ENCODE results near the gene TMEM181. TPM values are rescaled to one million over a fixed set of nuclear protein-coding genes. Genes with fewer than 3 reads are reported as not detected.

TMEM181 gene
- polyA plus RNA-seq, 2 of the 4 experiments (the other 2 are of a cell fraction): 11.6 to 21.1 TPM

DNA sequence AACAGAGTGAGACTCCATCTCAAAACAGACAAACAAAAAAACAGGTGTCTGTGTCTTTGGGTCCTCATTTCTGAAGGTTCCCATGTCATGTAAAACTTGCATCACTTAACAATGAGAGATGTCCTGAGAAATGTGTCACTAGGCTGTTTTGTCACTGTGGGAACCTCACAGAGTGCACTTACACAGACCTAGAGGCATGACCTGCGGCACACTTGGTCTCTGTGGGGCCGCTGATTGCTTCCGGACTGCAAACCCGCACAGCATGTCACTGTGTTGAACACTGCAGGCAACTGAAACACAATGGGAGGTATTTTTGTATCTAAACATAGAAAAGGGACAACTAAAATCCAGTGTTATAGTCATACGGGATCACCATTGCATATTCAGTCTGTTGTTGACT lies 42.3 kb upstream of the TMEM181 start:
- peaks cover 12% of the 10 kb centered on the region; the same call in 2 of the 3 replicates for H3K4me1 ChIP-seq
- peak overlapping the region in 1 of 2 experiments; percentile 69; a peak in 1 of 6 replicates for H3K27ac ChIP-seq
- ChIA-PET CTCF (interaction anchor here (1.1 to 3.3 kb wide), 2 partner anchors 14 to 296 kb away, joined by 3 to 12 read pairs; no protein-coding TSS in a partner anchor), POLR2A (no interaction called here)
- DNase-seq (ENCODE audit: low read depth in 1 of 2, low spot score in 1 of 2): no peak
- no peak for TF ChIP-seq BCL3 (IDR thresholded peaks at IDR 0.05)
- TF ChIP-seq, protein P1, sequence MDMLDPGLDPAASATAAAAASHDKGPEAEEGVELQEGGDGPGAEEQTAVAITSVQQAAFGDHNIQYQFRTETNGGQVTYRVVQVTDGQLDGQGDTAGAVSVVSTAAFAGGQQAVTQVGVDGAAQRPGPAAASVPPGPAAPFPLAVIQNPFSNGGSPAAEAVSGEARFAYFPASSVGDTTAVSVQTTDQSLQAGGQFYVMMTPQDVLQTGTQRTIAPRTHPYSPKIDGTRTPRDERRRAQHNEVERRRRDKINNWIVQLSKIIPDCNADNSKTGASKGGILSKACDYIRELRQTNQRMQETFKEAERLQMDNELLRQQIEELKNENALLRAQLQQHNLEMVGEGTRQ (IDR thresholded peaks at IDR 0.05): no peak
- TF ChIP-seq ESRRA (IDR thresholded peaks at IDR 0.05; ENCODE audit: borderline replicate concordance, low read length): no peak
- TF ChIP-seq ZFP36 (IDR thresholded peaks at IDR 0.05; ENCODE audit: borderline replicate concordance, partially characterized antibody): no peak
- no peak for TF ChIP-seq SMC3 (IDR thresholded peaks at IDR 0.05)
- no peak for TF ChIP-seq MAFK (IDR thresholded peaks at IDR 0.05; ENCODE audit: partially characterized antibody)
- TF ChIP-seq CHD2 (IDR thresholded peaks at IDR 0.05; ENCODE audit: low read length, partially characterized antibody): no peak
- no peaks in the 10 kb centered on the region for H3K9me3 ChIP-seq
- peak overlapping the region; percentile 85 for H3K4me2 ChIP-seq
- no peak; a peak in 2 of 6 replicates for ATAC-seq
- no peak for FAIRE-seq
- H3K4me3 ChIP-seq: peak overlapping the region; percentile 43
- WGBS (ENCODE audit: missing lambda C conversion rate): 89% methylated on average over 4 of the region's 5 CpGs

DNA sequence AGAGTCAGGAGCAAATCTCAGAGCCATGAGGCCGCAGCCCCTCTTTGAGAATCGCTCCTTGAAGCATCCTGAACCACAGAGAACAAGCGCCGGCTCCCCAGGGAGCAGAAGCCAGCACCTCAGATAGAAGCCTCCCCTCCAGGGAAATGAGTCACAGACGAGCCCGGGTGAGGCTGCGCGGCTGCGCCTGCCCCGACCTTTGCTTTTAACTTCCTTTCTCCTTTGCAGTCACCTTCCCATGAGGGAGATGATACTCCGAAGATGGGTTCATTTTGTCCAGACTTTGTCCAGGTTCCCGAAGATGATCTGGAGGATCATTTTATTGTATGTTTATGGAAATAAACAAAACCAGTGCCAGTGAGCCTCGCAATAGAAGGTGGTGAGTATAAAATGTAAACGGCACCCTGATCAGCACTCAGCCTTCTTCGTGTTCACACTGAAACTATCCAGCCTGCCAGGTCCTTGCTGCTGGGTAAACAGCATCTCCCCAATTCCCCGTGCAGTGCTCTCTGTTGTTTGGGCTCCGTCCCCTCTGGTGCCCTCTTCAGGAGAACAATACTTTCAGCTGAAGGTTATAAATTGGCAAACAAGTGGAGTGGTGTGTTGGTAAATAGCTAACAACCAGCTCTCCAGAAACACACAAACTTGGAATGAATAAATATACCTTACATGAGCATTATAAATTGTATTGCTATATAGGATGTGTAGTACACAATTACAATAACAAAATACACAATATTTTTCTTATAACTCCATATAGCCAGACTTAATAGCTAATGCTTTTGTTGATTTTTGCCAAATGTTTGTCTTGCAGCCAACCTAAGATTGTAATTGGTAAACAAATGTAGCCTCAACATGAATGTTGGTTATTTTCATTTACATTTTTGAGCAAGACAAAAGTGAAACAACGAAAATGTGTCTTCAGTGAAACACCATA lies 41.4 kb upstream of the TMEM181 start:
- 2% methylated on average over 18 of the region's 18 CpGs for WGBS (ENCODE audit: missing lambda C conversion rate)
- ChIA-PET POLR2A (interaction anchor here (1.1 kb wide), 1 partner anchor 218 kb away, joined by 3 read pairs; no protein-coding TSS in a partner anchor), CTCF (interaction anchor here (0.6 to 2.9 kb wide), 10 partner anchors 10 to 305 kb away, joined by 3 to 17 read pairs (median 3); no protein-coding TSS in a partner anchor)
- no peaks in the 10 kb centered on the region for H3K9me3 ChIP-seq
- peak; percentile 70 to 72 for DNase-seq (ENCODE audit: low read depth in 1 of 2, low spot score in 1 of 2)
- no peak for FAIRE-seq
- peak overlapping the region; percentile 43 for H3K4me3 ChIP-seq
- peak overlapping the region; percentile 62 to 69 for H3K27ac ChIP-seq
- H3K4me2 ChIP-seq: peak overlapping the region; percentile 85
- H3K4me1 ChIP-seq: peaks cover 12% of the 10 kb centered on the region; the same call in 2 of the 3 replicates
- no peak for TF ChIP-seq MAFK (IDR thresholded peaks at IDR 0.05; ENCODE audit: partially characterized antibody)
- TF ChIP-seq, protein P2, sequence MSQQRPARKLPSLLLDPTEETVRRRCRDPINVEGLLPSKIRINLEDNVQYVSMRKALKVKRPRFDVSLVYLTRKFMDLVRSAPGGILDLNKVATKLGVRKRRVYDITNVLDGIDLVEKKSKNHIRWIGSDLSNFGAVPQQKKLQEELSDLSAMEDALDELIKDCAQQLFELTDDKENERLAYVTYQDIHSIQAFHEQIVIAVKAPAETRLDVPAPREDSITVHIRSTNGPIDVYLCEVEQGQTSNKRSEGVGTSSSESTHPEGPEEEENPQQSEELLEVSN (IDR thresholded peaks at IDR 0.05; ENCODE audit: borderline replicate concordance, low read depth): no peak
- no peak for TF ChIP-seq GATA3 (IDR thresholded peaks at IDR 0.05; ENCODE audit: borderline replicate concordance)
- peak; percentile 50 to 58 for TF ChIP-seq RAD21 (conservative IDR thresholded peaks at IDR 0.05 in 1 of 2, IDR thresholded peaks at IDR 0.05 in 1 of 2)
- TF ChIP-seq, protein P3, sequence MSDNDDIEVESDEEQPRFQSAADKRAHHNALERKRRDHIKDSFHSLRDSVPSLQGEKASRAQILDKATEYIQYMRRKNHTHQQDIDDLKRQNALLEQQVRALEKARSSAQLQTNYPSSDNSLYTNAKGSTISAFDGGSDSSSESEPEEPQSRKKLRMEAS (IDR thresholded peaks at IDR 0.05): peak; percentile 40; the same call in 1 of the 2 replicates
- TF ChIP-seq ZFP36 (IDR thresholded peaks at IDR 0.05; ENCODE audit: borderline replicate concordance, partially characterized antibody): no peak
- no peak for TF ChIP-seq HOXB5 (CRISPR knock-in tag; IDR thresholded peaks at IDR 0.05)
- TF ChIP-seq POLR2AphosphoS2 (conservative IDR thresholded peaks at IDR 0.05; ENCODE audit: low read length): no peak
- TF ChIP-seq ATOH8 (CRISPR knock-in tag; IDR thresholded peaks at IDR 0.05; ENCODE audit: low read depth): no peak
- TF ChIP-seq SMC3 (IDR thresholded peaks at IDR 0.05): peak; percentile 63
- TF ChIP-seq HOXA7 (CRISPR knock-in tag; IDR thresholded peaks at IDR 0.05): no peak
- no peak for TF ChIP-seq CBX2 (IDR thresholded peaks at IDR 0.05; ENCODE audit: borderline replicate concordance, low read depth)
- TF ChIP-seq HEYL (CRISPR knock-in tag; IDR thresholded peaks at IDR 0.05): no peak
- no peak for TF ChIP-seq RNF2 (IDR thresholded peaks at IDR 0.05; ENCODE audit: borderline replicate concordance, low read depth)
- no peak for TF ChIP-seq CBX8 (IDR thresholded peaks at IDR 0.05)
- TF ChIP-seq, protein P4, sequence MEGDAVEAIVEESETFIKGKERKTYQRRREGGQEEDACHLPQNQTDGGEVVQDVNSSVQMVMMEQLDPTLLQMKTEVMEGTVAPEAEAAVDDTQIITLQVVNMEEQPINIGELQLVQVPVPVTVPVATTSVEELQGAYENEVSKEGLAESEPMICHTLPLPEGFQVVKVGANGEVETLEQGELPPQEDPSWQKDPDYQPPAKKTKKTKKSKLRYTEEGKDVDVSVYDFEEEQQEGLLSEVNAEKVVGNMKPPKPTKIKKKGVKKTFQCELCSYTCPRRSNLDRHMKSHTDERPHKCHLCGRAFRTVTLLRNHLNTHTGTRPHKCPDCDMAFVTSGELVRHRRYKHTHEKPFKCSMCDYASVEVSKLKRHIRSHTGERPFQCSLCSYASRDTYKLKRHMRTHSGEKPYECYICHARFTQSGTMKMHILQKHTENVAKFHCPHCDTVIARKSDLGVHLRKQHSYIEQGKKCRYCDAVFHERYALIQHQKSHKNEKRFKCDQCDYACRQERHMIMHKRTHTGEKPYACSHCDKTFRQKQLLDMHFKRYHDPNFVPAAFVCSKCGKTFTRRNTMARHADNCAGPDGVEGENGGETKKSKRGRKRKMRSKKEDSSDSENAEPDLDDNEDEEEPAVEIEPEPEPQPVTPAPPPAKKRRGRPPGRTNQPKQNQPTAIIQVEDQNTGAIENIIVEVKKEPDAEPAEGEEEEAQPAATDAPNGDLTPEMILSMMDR (IDR thresholded peaks at IDR 0.05): peak; percentile 58
- TF ChIP-seq FOSL2 (IDR thresholded peaks at IDR 0.05): no peak
- TF ChIP-seq FOSL2 (CRISPR knock-in tag; IDR thresholded peaks at IDR 0.05): peak; percentile 48; the same call in 1 of the 2 replicates
- ATAC-seq: peak; percentile 92 to 95
